AG08395 (cell line): ENCODE data around the gene MN1.

ENCODE experiments used
- DNase-seq: peaks from one replicate; pipeline ENCODE4 v3.0.0; 2012; ENCODE audit warnings: mixed read lengths, low spot score

The MN1 gene

GRCh38 chr22:27800250-27801201 lies 1.0 kb downstream of the MN1 start:
- DNase-seq = peak; percentile 59

GRCh38 chr22:27799827-27800249 lies 1.7 kb downstream of the MN1 start:
- DNase-seq = no peak

GRCh38 chr22:27799015-27799826 lies 2.3 kb downstream of the MN1 start:
- DNase-seq = no peak

- DNase-seq = no peak
These were observed 3.0 kb downstream of the MN1 start for GRCh38 chr22:27798511-27799014.

GRCh38 chr22:27797520-27798391 lies 3.8 kb downstream of the MN1 start:
- no peak for DNase-seq

GRCh38 chr22:27796829-27797519 lies 4.6 kb downstream of the MN1 start:
- no peak for DNase-seq

GRCh38 chr22:27795696-27796517 lies 5.6 kb downstream of the MN1 start:
- DNase-seq = no peak

GRCh38 chr22:27795053-27795452 lies 6.5 kb downstream of the MN1 start:
- DNase-seq = no peak

- no peak for DNase-seq
These were observed 7.3 kb downstream of the MN1 start for GRCh38 chr22:27794226-27794625.

GRCh38 chr22:27793576-27793975 lies 8.0 kb downstream of the MN1 start:
- no peak for DNase-seq

- DNase-seq = no peak
These were observed 8.9 kb downstream of the MN1 start for GRCh38 chr22:27792452-27793161.

- no peak for DNase-seq
These were observed 9.7 kb downstream of the MN1 start for GRCh38 chr22:27791859-27792241.

GRCh38 chr22:27791159-27791858 lies 10.2 kb downstream of the MN1 start:
- DNase-seq = no peak

GRCh38 chr22:27790376-27791158 lies 11.0 kb downstream of the MN1 start:
- no peak for DNase-seq

- DNase-seq = no peak
These were observed 12.9 kb downstream of the MN1 start for GRCh38 chr22:27788500-27789288.

- no peak for DNase-seq
These were observed 14.6 kb downstream of the MN1 start for GRCh38 chr22:27786965-27787364.

- DNase-seq = no peak
These were observed 15.1 kb downstream of the MN1 start for GRCh38 chr22:27786291-27786932.
